CD14-positive monocyte (primary cell): ENCODE measurements around the gene ZBTB4. TPM values are rescaled to one million over a fixed set of nuclear protein-coding genes. Genes with fewer than 3 reads are reported as not detected.

Experiments
- DNase-seq, 3 donors: peaks; one replicate each; pipeline ENCODE4 v3.0.0-alpha.2; 2011 to 2022
- H2AFZ ChIP-seq: 2 replicates; pipeline ENCODE4 v1.6.0; 2012; ENCODE audit warnings: mild to moderate bottlenecking, low read depth, low read length, inconsistent platforms; ENCODE audit not compliant: insufficient read depth, poor library complexity, severe bottlenecking
- H3K27ac ChIP-seq, 2 donors: 1 replicate in 1 of 2; 2 replicates in 1 of 2; pipeline ENCODE4 v1.5.1; 2012 to 2013; ENCODE audit warnings: low read length in 2 of 2, control low read depth in 1 of 2, inconsistent platforms in 1 of 2, low read depth in 1 of 2, mild to moderate bottlenecking in 1 of 2
- H3K27me3 ChIP-seq, 2 donors: one replicate each; pipeline versions ENCODE4 v1.6.0 to v1.6.1; 2011 to 2013; ENCODE audit warnings: low read length in 2 of 2; ENCODE audit not compliant: control insufficient read depth in 2 of 2, insufficient read depth in 2 of 2
- H3K36me3 ChIP-seq, 2 donors: replicated peaks in 1 of 2; 1 replicate in 1 of 2; 2 replicates in 1 of 2; pipeline versions ENCODE4 v1.5.1 to v1.6.1; 2012 to 2013; ENCODE audit warnings: low read length in 2 of 2, control low read depth in 1 of 2, inconsistent platforms in 1 of 2, mild to moderate bottlenecking in 1 of 2; ENCODE audit not compliant: insufficient read depth in 2 of 2, control insufficient read depth in 1 of 2
- H3K4me1 ChIP-seq, 2 donors: 1 replicate in 1 of 2; 2 replicates in 1 of 2; pipeline versions ENCODE4 v1.5.1 to v1.6.1; 2012 to 2013; ENCODE audit warnings: low read length in 2 of 2, control low read depth in 1 of 2, inconsistent platforms in 1 of 2, mild to moderate bottlenecking in 1 of 2, moderate library complexity in 1 of 2; ENCODE audit not compliant: insufficient read depth in 2 of 2, control insufficient read depth in 1 of 2
- H3K4me2 ChIP-seq: replicated peaks from 2 replicates; pipeline ENCODE3; 2012; ENCODE audit warnings: low read length, moderate library complexity, mild to moderate bottlenecking; ENCODE audit not compliant: poor library complexity, severe bottlenecking; ENCODE audit errors: extremely low read depth
- H3K4me3 ChIP-seq, 3 experiments: fragments of 200-600 bp in 1 of 3; sonication (generic) in 1 of 3; replicated peaks in 1 of 3; 1 replicate in 2 of 3; 2 replicates in 1 of 3; pipeline ENCODE4 v1.5.1; 2011 to 2013; ENCODE audit warnings: low read length in 3 of 3, mild to moderate bottlenecking in 3 of 3, control low read depth in 2 of 3, low read depth in 2 of 3, inconsistent platforms in 1 of 3, moderate library complexity in 1 of 3
- H3K79me2 ChIP-seq: 2 replicates; pipeline ENCODE4 v1.6.0; 2012; ENCODE audit warnings: mild to moderate bottlenecking, control low read depth, inconsistent platforms, low read length, moderate library complexity; ENCODE audit not compliant: insufficient read depth
- H3K9ac ChIP-seq: 2 replicates; pipeline ENCODE4 v1.6.0; 2017; ENCODE audit warnings: low read length, mild to moderate bottlenecking; ENCODE audit not compliant: insufficient read depth, poor library complexity, severe bottlenecking
- H3K9me3 ChIP-seq, 2 donors: replicated peaks in 1 of 2; 1 replicate in 1 of 2; 2 replicates in 1 of 2; pipeline versions ENCODE4 v1.5.1 to v1.6.1; 2012 to 2013; ENCODE audit warnings: low read length in 2 of 2, control low read depth in 1 of 2; ENCODE audit not compliant: control insufficient read depth in 1 of 2, insufficient read depth in 1 of 2
- H4K20me1 ChIP-seq: 2 replicates; pipeline ENCODE4 v1.6.0; 2012; ENCODE audit warnings: mild to moderate bottlenecking, low read length, control low read depth, moderate library complexity; ENCODE audit not compliant: insufficient read depth
- H3K27ac Mint-ChIP-seq, 7 donors: one replicate each; pipeline ENCODE4 v1.8.0; 2020; ENCODE audit warnings: mild to moderate bottlenecking in 7 of 7, mixed read lengths in 7 of 7, moderate library complexity in 6 of 7, inconsistent platforms in 2 of 7
- H3K27me3 Mint-ChIP-seq, 3 donors: one replicate each; pipeline ENCODE4 v1.8.0; 2021 to 2022; ENCODE audit warnings: low read depth in 3 of 3, mild to moderate bottlenecking in 3 of 3, mixed read lengths in 3 of 3, moderate library complexity in 3 of 3, inconsistent platforms in 1 of 3
- H3K36me3 Mint-ChIP-seq, 2 donors: one replicate each; pipeline ENCODE4 v1.8.0; 2020; ENCODE audit warnings: mixed read lengths in 2 of 2, inconsistent platforms in 1 of 2, mild to moderate bottlenecking in 1 of 2
- H3K4me1 Mint-ChIP-seq: one replicate; pipeline ENCODE4 v1.8.0; 2020; ENCODE audit warnings: mild to moderate bottlenecking, mixed read lengths
- H3K4me3 Mint-ChIP-seq, 2 donors: one replicate each; pipeline ENCODE4 v1.8.0; 2020; ENCODE audit warnings: mild to moderate bottlenecking in 2 of 2, mixed read lengths in 2 of 2, moderate library complexity in 1 of 2
- H3K9me3 Mint-ChIP-seq, 7 donors: one replicate each; pipeline ENCODE4 v1.8.0; 2020 to 2022; ENCODE audit warnings: mixed read lengths in 7 of 7, mild to moderate bottlenecking in 6 of 7, moderate library complexity in 6 of 7, inconsistent platforms in 2 of 7
- WGBS: methylation state at CpG from one replicate; pipeline ENCODE4 v1.1.5; 2013; ENCODE audit warnings: missing lambda C conversion rate; ENCODE audit not compliant: insufficient coverage; 5-methylcytosine and 5-hydroxymethylcytosine counted together
- intact Hi-C, 2 donors: fragments of 100-400 bp; cut with micrococcal nuclease; formaldehyde crosslinking; loops; one replicate each; pipeline versions ENCODE4 v1.15.0 to v1.15.1; 2023
- polyA plus RNA-seq, 3 donors: library from polyadenylated mRNA; depleted of rRNA in 1 of 3; unstranded in 2 of 3; stranded (reverse) in 1 of 3; fragments of 300-500 nt in 2 of 3; fragments of >200 nt in 1 of 3; fragmentation: Illumina TruSeq in 2 of 3; gene quantifications; 1 replicate in 2 of 3; 2 replicates in 1 of 3; pipeline ENCODE4 v1.2.3, GENCODE V29; 2012 to 2021
- TF ChIP-seq, protein P1 (sequence below): fragments of 200-600 bp; IDR thresholded peaks from one replicate; pipeline ENCODE4 v1.8.0; 2022; ENCODE audit warnings: antibody characterized with exemption, mild to moderate bottlenecking

Gene ZBTB4
- polyA plus RNA-seq, 3 donors, result 3.4 to 8.1 (median 4.4) TPM

DNA sequence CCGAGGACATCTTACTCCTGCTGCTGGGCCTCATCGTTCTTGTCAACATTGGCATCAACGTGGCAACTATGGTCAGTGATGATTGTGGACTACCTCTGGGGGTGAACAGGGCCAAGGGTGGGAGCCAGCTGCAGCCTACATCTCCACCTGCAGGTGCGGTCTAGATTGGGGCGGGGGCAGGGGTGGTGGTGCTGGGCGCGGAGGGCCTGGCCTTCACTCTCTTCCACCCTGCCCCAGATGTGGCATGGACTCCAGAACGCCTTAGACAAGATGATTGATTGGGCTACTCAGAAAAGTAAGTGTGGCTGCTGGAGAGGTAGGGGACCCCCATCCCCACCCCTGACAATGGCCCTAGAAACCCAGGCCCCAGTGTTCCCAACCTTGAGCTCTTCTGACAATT lies 53.7 kb downstream of the ZBTB4 start:
- Histone ChIP-seq H3K79me2 (no peaks in the 10 kb centered on the region), H3K9me3 (no peaks in the 10 kb centered on the region), H3K4me1 (no peaks in the 10 kb centered on the region), H2AFZ (no peak overlapping the region), H3K27ac (no peak overlapping the region), H3K36me3 (no peaks in the 10 kb centered on the region), H4K20me1 (no peaks in the 10 kb centered on the region), H3K9ac (no peak overlapping the region), H3K4me3 (no peak overlapping the region), H3K27me3 (no peaks in the 10 kb centered on the region), H3K4me2 (no peak overlapping the region)
- TF ChIP-seq, protein P1, sequence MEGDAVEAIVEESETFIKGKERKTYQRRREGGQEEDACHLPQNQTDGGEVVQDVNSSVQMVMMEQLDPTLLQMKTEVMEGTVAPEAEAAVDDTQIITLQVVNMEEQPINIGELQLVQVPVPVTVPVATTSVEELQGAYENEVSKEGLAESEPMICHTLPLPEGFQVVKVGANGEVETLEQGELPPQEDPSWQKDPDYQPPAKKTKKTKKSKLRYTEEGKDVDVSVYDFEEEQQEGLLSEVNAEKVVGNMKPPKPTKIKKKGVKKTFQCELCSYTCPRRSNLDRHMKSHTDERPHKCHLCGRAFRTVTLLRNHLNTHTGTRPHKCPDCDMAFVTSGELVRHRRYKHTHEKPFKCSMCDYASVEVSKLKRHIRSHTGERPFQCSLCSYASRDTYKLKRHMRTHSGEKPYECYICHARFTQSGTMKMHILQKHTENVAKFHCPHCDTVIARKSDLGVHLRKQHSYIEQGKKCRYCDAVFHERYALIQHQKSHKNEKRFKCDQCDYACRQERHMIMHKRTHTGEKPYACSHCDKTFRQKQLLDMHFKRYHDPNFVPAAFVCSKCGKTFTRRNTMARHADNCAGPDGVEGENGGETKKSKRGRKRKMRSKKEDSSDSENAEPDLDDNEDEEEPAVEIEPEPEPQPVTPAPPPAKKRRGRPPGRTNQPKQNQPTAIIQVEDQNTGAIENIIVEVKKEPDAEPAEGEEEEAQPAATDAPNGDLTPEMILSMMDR, result no peak
- intact Hi-C loops, result no loop called here
- no peaks in the 10 kb centered on the region for H3K36me3 Mint-ChIP-seq
- H3K4me3 Mint-ChIP-seq, result no peak overlapping the region
- H3K27me3 Mint-ChIP-seq, result peaks cover 0 to 5% (median 2%) of the 10 kb centered on the region in 3 donors
- no peaks in the 10 kb centered on the region for H3K9me3 Mint-ChIP-seq
- WGBS, result 82% methylated on average over 2 of the region's 8 CpGs
- no peaks in the 10 kb centered on the region for H3K4me1 Mint-ChIP-seq
- H3K27ac Mint-ChIP-seq, result no peak overlapping the region
- no peak for DNase-seq

DNA sequence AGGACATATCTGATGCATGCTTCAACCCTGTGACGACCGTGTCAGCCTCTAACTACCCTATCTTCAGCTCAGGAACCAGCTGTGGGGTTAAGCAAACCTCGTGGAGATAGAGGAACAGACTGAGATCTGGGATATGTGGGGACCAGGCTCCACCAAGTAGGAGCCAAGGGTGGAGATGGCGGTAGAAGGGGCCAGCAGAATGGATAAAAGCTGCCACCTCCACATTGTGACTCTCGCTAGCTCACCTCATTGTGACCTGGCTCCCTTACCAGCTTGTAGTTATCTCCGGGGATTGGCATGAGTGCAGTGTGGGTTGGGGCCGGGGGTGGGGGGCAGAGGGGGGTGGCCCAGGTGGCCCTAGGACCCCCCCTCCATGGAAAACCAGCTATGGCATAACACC lies 54.1 kb downstream of the ZBTB4 start, which contains the start of gene SPEM2:
TSS of gene SPEM2 (plus strand) at position 301 of the 400 bp plus-strand sequence. CDS start at position 374, 73 bp downstream.
- Mint-ChIP-seq H3K9me3 (no peaks in the 10 kb centered on the region), H3K27me3 (peaks cover 0 to 5% (median 2%) of the 10 kb centered on the region in 3 donors), H3K4me3 (no peak within 1 kb of the TSS), H3K27ac (peak within 1 kb of the TSS in 2 of 7 donors; percentile 27 to 50), H3K36me3 (no peaks in the 10 kb centered on the region), H3K4me1 (no peaks in the 10 kb centered on the region)
- Histone ChIP-seq H3K27me3 (no peaks in the 10 kb centered on the region), H3K4me1 (no peaks in the 10 kb centered on the region), H3K9me3 (no peaks in the 10 kb centered on the region), H3K4me3 (no peak within 1 kb of the TSS), H3K79me2 (no peaks in the 10 kb centered on the region), H3K27ac (no peak within 1 kb of the TSS), H2AFZ (no peak within 1 kb of the TSS), H3K4me2 (no peak within 1 kb of the TSS), H4K20me1 (no peaks in the 10 kb centered on the region), H3K9ac (no peak within 1 kb of the TSS), H3K36me3 (no peaks in the 10 kb centered on the region)
- TF ChIP-seq, protein P1, result no peak
- no peak for DNase-seq
- intact Hi-C loops, result no loop called here
- WGBS, result 86% methylated on average over 1 of the region's 7 CpGs
